Ovary (tissue), 10 donors: ENCODE measurements around the gene SGTB. TPM values are rescaled to one million over a fixed set of nuclear protein-coding genes. Genes with fewer than 3 reads are reported as not detected.

Experiments
- DNase-seq, 5 donors: peaks; one replicate each; pipeline ENCODE4 v3.0.0-alpha.2; 2019 to 2020
- H3K27ac ChIP-seq, 2 donors: fragments of 200-600 bp; one replicate each; pipeline versions ENCODE4 v1.5.1 to v1.8.0; 2019 to 2022
- H3K27me3 ChIP-seq: fragments of 200-600 bp; one replicate; pipeline ENCODE4 v1.8.0; 2022
- H3K36me3 ChIP-seq: fragments of 200-600 bp; sonication (generic); one replicate; pipeline ENCODE4 v1.5.1; 2019
- H3K4me1 ChIP-seq: one replicate; pipeline ENCODE4 v1.8.1; 2013; ENCODE audit warnings: mild to moderate bottlenecking, moderate library complexity; ENCODE audit not compliant: insufficient read depth
- H3K4me3 ChIP-seq: fragments of 200-600 bp; sonication (generic); one replicate; pipeline ENCODE4 v1.5.1; 2017
- H3K9me3 ChIP-seq, 2 donors: fragments of 200-600 bp in 1 of 2; sonication (generic) in 1 of 2; one replicate each; pipeline versions ENCODE4 v1.5.1 to v1.8.1; 2013 to 2019; ENCODE audit warnings: mild to moderate bottlenecking in 1 of 2, moderate library complexity in 1 of 2
- EP300 ChIP-seq: sonication (generic); formaldehyde crosslinking; IDR thresholded peaks from one replicate; pipeline ENCODE4 v1.6.1; 2017; ENCODE audit warnings: antibody characterized with exemption
- POLR2A ChIP-seq: fragments of 450-650 bp; IDR thresholded peaks from one replicate; pipeline ENCODE4 v1.6.1; 2017; ENCODE audit warnings: antibody characterized with exemption, mild to moderate bottlenecking, moderate library complexity
- WGBS, 3 donors: extraction: QIAGEN DNeasy Blood & Tissue Kit in 1 of 3; methylation state at CpG; one replicate each; pipeline versions ENCODE4 v1.1.5 to v1.1.7; 2013 to 2017; 5-methylcytosine and 5-hydroxymethylcytosine counted together
- intact Hi-C, 4 donors: fragments of 100-400 bp; cut with DNase I; formaldehyde crosslinking; loops; one replicate each; pipeline versions ENCODE4 v1.11.0 to v1.15.1; 2022 to 2023
- long read RNA-seq, 3 donors: library from polyadenylated mRNA in 2 of 3; unstranded in 2 of 3; transcript quantifications; one replicate each; pipeline ENCODE4 v2.0.0 and lab custom pipeline, GENCODE V29; 2021 to 2026
- polyA plus RNA-seq, 2 donors: library from polyadenylated mRNA; stranded (reverse); fragments of 200-250 nt in 1 of 2; fragments of 350-450 nt in 1 of 2; fragmentation: Illumina TruSeq in 1 of 2; extraction: RNeasy Lipid Tissue Mini Kit (QIAGEN cat#74804) in 1 of 2; gene quantifications; one replicate each; pipeline ENCODE4 v1.2.3, GENCODE V29; 2013 to 2014
- total RNA-seq, 7 donors: library from RNA; depleted of rRNA in 2 of 7; stranded (reverse); fragments of >200 nt in 2 of 7; fragmentation: NEBNext Ultra II Directional in 3 of 7; extraction: Animal tissue kit (Norgen Biotek cat#: 25700) in 3 of 7; gene quantifications; one replicate each; pipeline versions ENCODE4 v1.1.0 to v1.2.4, GENCODE V29; 2016 to 2023
- TF ChIP-seq, protein P1 (sequence below), 3 donors: fragments of 450-650 bp in 2 of 3; fragments of 200-600 bp in 1 of 3; IDR thresholded peaks; one replicate each; pipeline versions ENCODE4 v1.5.1 to v1.8.0; 2016 to 2022; ENCODE audit warnings: antibody characterized with exemption in 3 of 3, mild to moderate bottlenecking in 1 of 3
- donor health status: DM: no; HTN: no; CAD: no; lungs with moderate emphysema.
- donor health status: DM: no; HTN: no; CAD: no.
- donor health status: Bipolar disorder and iron deficiency.
- donor health status: DM: yes; HTN: yes; CAD: no.
- donor health status: DM: no; HTN: no; CAD: no.
- donor health status: DM: yes; HTN: yes; CAD: no.

The SGTB gene, protein sequence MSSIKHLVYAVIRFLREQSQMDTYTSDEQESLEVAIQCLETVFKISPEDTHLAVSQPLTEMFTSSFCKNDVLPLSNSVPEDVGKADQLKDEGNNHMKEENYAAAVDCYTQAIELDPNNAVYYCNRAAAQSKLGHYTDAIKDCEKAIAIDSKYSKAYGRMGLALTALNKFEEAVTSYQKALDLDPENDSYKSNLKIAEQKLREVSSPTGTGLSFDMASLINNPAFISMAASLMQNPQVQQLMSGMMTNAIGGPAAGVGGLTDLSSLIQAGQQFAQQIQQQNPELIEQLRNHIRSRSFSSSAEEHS
- total RNA-seq (1 to 10 TPM; 4.9 to 9.9 (median 7.1) TPM), polyA plus RNA-seq (1 to 10 TPM; 2.6 to 8.4 TPM)
- long read RNA-seq, donor 1, full-length matches to known transcripts: 6 of 7 reads
- long read RNA-seq, donor 1, partial matches to known transcripts: 0 of 7 reads
- long read RNA-seq, donor 1, other reads (novel, unspliced or antisense): 1 of 7 reads
- long read RNA-seq, donor 2, full-length matches to known transcripts: 2 of 50 reads
- long read RNA-seq, donor 2, partial matches to known transcripts: 48 of 50 reads
- long read RNA-seq, donor 2, other reads (novel, unspliced or antisense): 0 of 50 reads
- long read RNA-seq, donor 3, full-length matches to known transcripts: 1 of 2 reads
- long read RNA-seq, donor 3, partial matches to known transcripts: 0 of 2 reads
- long read RNA-seq, donor 3, other reads (novel, unspliced or antisense): 1 of 2 reads

DNA sequence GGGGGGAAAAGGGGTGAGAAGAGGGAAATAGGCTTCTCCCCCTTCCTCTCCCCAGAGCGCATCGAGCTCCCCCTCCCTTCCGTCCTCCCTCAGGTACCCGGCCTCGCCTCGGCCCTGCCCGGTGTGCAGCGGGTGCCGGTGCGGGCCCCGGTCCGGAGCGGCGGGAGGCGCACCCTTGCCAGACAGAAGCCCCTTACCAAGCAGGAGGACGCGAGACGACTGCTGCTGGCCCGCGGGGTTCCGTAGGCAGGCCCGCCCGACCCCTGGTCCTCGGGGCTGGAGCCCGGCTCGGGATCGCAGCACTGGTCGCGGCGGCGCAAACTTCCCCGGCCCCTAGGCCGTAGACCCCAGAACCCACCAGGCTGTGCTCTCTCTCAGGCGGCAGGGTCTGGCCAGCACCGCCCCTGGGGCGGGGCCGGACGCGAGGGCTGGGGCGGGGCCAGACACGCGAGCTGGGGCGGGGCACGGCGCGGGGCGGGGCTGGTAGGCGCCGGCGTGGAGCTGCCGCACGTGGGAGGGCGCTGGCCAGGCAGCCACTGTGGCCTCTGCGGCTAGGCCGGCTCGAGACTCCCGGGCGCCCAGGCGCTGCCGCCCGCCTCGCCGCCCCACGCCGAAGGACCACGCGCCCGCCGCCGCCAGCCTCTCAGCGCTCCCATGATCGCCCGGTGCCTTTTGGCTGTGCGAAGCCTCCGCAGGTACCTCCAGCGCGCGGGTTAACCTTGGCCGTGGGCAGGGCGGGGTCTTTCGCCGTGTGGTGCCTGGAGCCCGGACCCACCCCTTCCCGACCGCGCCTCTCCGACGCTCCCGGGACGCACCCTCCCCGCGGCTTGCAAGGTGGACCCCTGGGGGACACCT lies at the start of gene SGTB, which contains the start of gene NLN:
Gene SGTB, minus strand, starts transcription at position 390 of the 855 bp plus-strand sequence. CDS start 1,302 bp downstream, outside the sequence.
Gene NLN, plus strand, starts transcription at position 486 of the 855 bp plus-strand sequence. Its CDS starts 169 bp downstream, at position 655.
- H3K27ac ChIP-seq: peak within 1 kb of the TSS in 1 of 2 donors; percentile 56
- H3K4me3 ChIP-seq: peak within 1 kb of the TSS; percentile 77
- H3K27me3 ChIP-seq: no peaks in the 10 kb centered on the region
- peaks cover 1% of the 10 kb centered on the region for H3K4me1 ChIP-seq
- peak; percentile 75 to 92 (median 86) for DNase-seq
- H3K9me3 ChIP-seq: no peaks in the 10 kb centered on the region
- intact Hi-C loops: no loop called here
- no peak for TF ChIP-seq EP300
- TF ChIP-seq, protein P1, sequence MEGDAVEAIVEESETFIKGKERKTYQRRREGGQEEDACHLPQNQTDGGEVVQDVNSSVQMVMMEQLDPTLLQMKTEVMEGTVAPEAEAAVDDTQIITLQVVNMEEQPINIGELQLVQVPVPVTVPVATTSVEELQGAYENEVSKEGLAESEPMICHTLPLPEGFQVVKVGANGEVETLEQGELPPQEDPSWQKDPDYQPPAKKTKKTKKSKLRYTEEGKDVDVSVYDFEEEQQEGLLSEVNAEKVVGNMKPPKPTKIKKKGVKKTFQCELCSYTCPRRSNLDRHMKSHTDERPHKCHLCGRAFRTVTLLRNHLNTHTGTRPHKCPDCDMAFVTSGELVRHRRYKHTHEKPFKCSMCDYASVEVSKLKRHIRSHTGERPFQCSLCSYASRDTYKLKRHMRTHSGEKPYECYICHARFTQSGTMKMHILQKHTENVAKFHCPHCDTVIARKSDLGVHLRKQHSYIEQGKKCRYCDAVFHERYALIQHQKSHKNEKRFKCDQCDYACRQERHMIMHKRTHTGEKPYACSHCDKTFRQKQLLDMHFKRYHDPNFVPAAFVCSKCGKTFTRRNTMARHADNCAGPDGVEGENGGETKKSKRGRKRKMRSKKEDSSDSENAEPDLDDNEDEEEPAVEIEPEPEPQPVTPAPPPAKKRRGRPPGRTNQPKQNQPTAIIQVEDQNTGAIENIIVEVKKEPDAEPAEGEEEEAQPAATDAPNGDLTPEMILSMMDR (IDR thresholded peaks at IDR 0.05): no peak
- TF ChIP-seq POLR2A: no peak
- WGBS, 3 donors: 0 to 1% (median 1%) methylated on average over 75 to 92 of the region's 92 CpGs
- no peaks in the 10 kb centered on the region for H3K36me3 ChIP-seq

DNA sequence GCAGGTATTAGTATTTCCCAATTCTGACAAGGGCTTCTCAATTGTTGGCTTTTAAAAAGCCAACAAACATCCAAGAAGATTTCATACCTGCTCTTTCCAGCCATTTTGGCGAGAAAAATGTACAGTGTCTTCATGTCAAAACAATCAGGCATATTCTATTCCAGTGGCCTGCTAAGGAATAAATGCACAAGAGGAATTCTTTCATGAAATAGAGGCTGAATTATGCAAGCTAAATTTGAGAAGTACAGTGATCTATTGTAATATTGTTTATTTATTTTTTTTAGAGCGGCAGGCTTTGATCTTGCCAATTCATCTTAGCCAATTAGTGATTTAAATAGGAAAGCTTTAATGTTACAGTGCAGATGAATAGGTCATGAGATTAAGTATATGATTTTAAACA lies 49.4 kb upstream of the SGTB start:
- no peaks in the 10 kb centered on the region for H3K27me3 ChIP-seq
- no peak for DNase-seq
- H3K4me1 ChIP-seq: peaks cover 1% of the 10 kb centered on the region
- intact Hi-C loops: no loop called here
- H3K27ac ChIP-seq: no peak overlapping the region
- H3K36me3 ChIP-seq: no peaks in the 10 kb centered on the region
- H3K9me3 ChIP-seq: no peaks in the 10 kb centered on the region
- no peak overlapping the region for H3K4me3 ChIP-seq
- TF ChIP-seq, protein P1 (IDR thresholded peaks at IDR 0.05): no peak
- TF ChIP-seq POLR2A: no peak
- TF ChIP-seq EP300: no peak
- WGBS, 3 donors: 96 to 97% (median 97%) methylated on average over 2 of the region's 2 CpGs

DNA sequence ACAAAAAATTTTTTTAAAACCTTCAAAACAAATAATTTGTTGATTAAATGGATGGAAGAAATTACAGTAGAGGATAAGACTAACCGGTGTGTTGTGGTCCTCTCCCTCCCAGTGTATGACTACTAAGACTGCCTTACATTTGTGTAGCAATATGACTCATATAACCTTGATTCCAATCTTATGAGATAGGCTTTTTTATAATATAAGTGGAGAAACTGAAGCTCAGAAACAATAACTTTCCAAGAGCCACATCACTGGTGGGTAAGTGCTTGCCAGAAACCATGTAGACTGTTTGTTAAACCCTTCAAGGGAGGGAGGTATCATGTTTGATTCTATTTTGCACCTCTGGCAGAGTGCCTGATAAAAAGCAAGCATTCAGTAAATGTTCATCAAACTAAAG lies 47.6 kb upstream of the SGTB start:
- Histone ChIP-seq H3K4me3 (no peak overlapping the region), H3K4me1 (peaks cover 1% of the 10 kb centered on the region), H3K27me3 (no peaks in the 10 kb centered on the region), H3K27ac (no peak overlapping the region), H3K36me3 (no peaks in the 10 kb centered on the region), H3K9me3 (no peaks in the 10 kb centered on the region)
- 0 to 28% (median 11%) methylated on average over 1 of the region's 1 CpG for WGBS, 3 donors
- intact Hi-C loops: no loop called here
- no peak for TF ChIP-seq POLR2A
- TF ChIP-seq, protein P1 (IDR thresholded peaks at IDR 0.05): no peak
- no peak for TF ChIP-seq EP300
- no peak for DNase-seq

DNA sequence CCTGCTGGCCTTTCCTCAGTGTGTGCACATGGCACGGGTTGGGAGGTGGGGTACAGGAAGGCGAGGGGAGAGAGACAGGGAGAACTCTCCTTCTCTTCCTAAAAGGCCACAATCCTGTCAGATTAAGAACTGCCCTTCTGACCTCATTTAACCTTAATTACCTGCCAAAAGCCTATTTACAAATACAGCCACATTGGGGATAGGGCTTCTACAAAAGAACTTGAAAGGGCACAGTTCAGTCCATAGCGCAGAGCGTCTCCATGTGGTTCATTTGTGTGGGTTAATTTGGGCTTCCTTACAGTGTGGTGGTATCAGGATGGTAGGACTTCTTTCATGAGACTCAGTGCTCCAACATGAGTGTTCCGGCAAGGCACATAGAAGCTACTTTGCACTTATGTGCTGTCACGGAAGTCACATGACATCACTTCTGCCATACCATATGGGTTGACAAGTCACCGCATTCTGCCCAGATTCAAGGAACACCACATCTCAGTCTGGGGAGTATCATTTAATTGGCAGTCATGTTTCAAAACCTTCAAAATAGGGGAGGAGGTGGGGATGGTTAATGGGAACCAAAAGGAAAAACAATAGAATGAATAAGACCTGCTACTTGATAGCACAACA lies 46.9 kb upstream of the SGTB start:
- WGBS, 3 donors: 96 to 98% (median 96%) methylated on average over 7 of the region's 7 CpGs
- Histone ChIP-seq H3K27ac (no peak overlapping the region), H3K27me3 (no peaks in the 10 kb centered on the region), H3K36me3 (no peaks in the 10 kb centered on the region), H3K4me3 (no peak overlapping the region), H3K9me3 (no peaks in the 10 kb centered on the region), H3K4me1 (no peaks in the 10 kb centered on the region)
- no peak for TF ChIP-seq POLR2A
- TF ChIP-seq EP300: no peak
- TF ChIP-seq, protein P1 (IDR thresholded peaks at IDR 0.05): no peak
- intact Hi-C loops: no loop called here
- no peak for DNase-seq
